ENCODE data around the gene KAT7.
"Not testable (repeated sequence)": the region's sequence is repeated elsewhere in the genome, so short reads cannot be mapped to it uniquely, and the experiment has no call there.

KAT7 gene

DNA sequence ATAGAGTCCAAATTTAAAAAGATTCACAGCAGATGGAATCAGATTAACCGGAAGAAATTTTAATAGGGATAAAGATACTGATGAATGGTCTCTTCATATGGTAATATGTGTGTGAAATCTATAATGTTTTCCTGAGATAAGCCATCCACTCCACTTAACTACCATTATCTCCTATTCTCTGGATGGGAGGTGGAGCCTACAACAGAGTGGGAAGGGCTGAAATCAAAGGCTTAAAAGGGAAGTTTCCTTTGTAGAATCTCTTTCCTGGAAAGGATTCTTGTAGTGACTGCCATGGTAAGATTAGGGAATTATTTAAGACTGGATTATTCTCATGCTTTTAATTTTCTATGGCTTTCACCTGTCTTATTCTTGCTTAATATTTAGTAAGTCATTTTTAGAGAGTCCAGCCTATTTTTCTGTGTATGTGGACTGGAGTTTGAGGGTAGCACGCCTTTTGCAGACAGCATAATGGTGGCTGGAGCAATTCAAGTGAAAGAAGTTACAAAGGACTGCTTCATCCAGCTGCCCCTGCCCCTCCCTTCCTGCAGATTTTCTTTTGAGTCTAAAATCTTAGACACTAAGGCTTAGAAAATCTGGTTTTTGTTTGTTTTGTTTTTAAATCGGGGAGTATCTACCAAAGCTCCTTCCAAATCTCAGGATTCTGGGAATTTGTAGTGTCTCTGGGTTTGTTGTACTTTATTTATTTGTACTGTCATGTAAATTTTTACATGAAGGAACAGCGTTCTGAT, 26.5 kb downstream of the KAT7 start:
- FAIRE-seq = no peak

DNA sequence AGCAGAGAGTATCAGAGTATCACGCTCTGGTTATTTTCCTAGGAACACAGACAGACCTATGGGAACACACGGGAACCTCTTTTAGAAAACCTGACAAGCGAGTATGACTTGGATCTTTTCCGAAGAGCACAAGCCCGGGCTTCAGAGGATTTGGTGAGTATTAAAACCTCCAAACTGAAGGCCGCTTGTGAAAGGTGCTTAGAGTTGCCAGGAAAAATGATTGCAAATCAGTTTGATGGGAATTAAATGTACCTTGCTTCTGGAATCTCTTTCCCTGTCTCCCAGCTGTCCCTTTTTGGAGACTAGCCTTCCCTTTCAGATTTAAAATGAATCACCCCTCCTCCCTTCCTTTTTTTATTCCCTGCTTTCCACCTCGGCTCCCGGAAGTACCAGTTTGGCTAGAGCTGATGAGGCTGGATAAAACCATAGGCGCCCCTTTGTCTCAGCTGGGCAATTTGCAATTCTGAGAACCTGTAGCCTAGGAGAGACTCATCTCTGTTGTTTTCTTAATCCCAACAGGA, 27.3 kb downstream of the KAT7 start:
- FAIRE-seq = no peak

DNA sequence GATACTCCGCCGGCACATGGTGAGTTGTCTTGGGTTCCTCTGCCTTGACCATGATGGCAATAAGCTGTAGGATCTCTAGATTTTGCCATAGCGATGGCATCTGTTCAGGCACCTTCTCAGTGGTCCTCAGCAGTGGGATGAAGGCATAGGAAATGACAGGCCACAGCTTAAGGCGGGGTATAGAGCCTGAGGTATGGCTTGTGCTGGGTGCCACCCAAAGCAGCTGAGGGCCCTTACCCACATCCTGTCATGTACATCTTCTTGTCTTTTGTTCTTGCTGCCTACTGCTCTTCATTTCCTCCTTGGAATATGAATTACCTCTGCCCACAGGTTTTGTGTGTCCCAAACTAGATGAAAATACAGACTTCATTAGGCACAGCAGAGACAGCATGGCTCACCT, 29.5 kb downstream of the KAT7 start:
- FAIRE-seq = no peak

DNA sequence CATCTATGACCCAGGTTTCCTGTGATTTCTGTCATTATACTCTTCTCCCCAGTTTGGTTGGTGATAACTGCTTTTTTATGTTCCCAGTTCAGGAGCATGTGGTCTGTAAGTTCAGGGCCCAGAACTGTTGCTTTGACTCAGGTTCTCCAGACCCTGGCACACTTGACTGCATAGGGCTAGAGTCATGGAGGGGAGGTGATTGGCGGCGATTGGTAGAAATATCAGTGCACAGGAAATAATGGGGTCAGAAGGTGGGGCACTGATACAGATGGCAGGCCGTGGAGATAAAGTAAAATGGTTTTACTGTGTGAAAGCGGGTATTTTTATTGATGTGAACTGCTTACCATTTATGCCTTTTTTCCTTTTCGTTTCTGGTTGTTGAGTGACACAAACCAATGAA, 30.7 kb downstream of the KAT7 start:
- no peak for FAIRE-seq

DNA sequence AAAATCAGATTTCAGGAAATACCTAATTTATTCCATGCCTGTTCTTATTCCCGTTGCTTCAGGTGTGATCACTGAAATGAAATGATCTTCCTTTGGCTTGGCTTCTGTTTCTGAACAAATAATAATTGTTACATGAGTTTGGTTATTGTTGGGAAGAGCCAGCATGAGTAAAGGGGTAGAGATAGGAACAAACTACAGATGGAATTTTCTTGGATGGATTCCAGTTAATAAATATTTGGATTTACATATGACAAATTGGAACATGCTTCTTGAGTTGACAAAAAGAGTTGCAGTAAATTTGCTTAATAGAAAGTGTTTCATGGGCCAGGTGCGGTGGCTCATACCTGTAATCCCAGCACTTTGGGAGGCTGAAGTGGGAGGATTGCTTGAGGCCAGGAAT, 31.2 kb downstream of the KAT7 start:
- FAIRE-seq = no peak

DNA sequence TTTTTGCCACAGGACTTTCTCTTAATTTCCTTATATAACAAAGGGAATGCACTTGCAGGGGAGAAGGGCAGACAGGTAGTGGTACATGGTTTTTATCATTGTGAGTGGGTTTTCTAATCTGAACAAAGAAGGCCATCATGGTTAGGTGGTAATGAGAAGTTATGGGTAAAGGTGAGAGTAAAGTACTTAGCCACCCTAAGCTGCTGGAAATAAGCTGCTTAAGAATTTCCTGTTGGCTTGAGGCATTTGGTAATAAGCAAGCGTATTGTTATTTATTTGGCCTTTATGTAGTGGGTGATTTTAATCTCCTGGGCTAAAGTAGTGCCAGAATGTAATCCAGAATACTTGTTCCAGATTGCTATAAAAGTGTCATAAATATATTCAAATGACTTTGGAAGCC, 32.3 kb downstream of the KAT7 start:
- FAIRE-seq = no peak

DNA sequence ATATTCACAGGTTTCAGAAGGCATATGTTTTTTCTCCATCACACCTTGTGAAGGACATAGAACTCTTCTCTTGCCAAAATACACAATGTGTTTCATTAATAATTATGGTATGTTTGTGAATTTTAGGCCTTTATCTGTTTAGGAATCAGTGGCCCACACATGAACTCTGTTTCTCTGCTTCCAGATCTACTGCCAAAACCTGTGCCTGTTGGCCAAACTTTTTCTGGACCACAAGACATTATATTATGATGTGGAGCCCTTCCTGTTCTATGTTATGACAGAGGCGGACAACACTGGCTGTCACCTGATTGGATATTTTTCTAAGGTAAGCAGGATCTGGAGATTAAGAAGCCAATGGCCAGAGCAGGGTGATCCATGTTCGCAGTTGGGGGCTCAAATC, 33.0 kb downstream of the KAT7 start:
- FAIRE-seq = no peak

GRCh38 chr17:49821916-49822315, 33.4 kb downstream of the KAT7 start:
- no peak for FAIRE-seq

- FAIRE-seq = no peak
Observed at GRCh38 chr17:49822829-49823228, 34.3 kb downstream of the KAT7 start.

DNA sequence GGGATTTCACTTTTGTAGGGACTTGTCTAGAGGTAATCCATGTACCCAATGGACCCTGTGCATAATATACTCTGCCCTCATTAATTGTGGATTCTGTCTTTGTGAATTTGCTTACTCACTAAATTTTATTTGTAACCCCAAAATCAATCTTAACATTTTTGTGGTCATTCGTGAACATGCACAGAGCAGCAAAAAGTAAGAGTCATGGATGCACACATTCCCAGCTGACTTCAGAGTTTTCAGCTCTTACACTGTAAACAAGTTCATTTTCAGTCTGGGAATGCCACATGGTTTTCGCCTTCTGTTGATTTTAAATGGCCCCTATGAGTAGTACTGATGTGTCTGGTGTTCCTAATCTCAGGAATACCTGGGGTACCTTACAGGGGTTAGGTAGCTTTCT, 35.1 kb downstream of the KAT7 start:
- no peak for FAIRE-seq

- no peak for FAIRE-seq
Observed at GRCh38 chr17:49825645-49826044, 37.2 kb downstream of the KAT7 start.

DNA sequence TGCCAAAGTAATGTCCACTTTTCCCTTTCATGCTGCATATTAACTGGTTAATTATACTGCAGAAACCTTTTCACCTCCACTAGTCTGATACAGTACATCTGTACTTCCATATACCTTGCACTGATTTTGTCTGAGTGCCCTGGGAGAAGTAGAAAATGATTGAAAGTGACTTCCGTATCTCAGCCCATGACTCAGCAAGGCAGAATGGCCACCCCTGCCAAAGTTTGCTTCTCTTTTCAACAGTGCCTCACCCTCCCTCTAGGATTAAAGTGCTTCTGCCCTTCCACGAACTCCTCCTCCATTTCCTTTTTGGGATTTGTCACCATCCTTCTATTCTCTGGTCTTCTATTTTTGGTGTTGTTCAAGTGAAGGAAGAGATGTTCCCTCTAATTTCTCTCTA, 39.8 kb downstream of the KAT7 start:
- FAIRE-seq = not testable (repeated sequence)

DNA sequence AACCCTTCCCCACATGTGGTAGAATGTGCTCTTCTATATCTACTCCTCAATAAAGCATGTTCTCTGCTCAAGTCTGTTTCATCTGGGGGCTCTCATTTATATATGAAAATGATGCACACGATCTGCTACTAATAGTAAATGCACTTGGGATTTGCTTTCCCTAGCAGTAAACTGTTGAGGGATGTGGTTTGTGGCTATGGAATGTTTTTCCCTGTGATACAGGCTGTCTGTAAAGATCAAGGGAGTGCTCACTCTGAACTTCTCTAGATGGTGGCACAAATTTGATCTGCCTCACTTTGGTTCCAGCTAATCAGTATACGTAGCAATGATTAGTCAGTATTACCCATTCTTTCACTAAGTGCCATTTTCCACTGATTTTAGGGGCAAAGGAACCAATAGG, 40.5 kb downstream of the KAT7 start:
- FAIRE-seq = no peak

DNA sequence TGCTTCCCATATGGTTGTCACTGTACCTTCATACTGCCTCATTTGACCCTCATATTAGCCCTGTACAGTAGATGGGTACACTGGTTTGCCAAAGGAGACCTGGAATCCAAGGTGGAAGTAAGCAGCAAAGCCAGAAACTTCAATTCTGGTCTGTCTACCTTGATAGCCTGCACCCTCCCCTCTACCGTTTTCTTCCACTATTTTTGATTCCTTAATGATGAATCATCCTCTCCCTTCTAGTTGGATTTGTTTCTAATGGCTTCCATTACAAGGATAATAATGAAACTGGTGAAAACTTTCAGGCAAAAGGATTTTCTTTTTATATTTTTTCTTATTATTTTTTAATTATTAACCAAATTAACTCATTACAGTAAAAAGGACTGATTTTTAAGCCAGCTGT, 42.1 kb downstream of the KAT7 start:
- FAIRE-seq = no peak

- no peak for FAIRE-seq
Observed at GRCh38 chr17:49832840-49833599, 44.5 kb downstream of the KAT7 start.

DNA sequence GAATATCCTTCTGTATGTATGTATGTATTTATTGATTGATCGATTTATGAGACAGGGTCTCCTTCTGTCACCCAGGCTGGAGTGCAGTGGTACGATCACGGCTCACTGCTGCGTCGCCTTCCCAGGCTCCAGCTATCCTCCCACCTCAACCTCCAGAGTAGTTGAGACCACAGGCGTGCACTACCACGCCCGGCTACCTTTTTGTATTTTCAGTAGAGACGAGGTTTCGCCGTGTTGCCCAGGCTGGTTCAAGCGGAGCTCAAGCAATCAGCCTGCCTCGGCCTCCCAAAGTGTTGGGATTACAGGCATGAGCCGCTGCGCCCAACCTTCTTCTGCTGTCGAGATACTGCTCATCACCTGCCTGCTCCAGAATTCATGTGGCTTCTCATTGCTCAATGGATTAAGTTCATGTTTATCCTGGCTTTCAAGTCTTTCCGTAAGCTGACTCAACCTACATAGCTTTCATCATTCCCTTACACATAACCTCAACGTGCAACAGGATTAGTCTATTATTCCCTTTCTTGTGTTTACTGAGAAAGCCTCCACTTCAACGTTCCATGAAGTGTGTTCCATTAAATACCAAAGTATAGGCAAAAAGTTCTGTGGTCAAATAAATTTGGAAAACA, 45.8 kb downstream of the KAT7 start:
- FAIRE-seq = no peak

DNA sequence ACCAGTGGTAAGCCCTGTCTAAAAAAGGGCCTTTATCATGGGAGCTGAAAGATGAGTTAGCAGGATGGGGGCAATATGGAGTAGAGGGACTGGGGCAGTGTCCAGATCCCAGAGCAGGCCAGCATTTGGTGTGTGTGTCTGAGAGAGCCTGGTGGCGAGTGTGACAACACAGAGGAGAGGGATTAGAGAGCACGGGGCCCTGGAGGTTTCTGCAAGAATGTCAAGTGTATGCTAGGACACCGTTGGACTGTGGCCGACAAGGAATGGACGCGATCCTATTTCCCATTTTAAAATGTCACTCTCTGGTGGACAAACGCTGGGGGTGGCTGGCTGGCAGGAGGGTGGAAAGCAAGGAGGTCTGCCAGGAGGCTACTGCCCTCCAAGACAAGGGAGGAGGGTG, 47.0 kb downstream of the KAT7 start:
- FAIRE-seq = no peak

GRCh38 chr17:49836111-49837030, 47.9 kb downstream of the KAT7 start:
- no peak for FAIRE-seq

- no peak for FAIRE-seq
Observed at GRCh38 chr17:49839455-49839854, 51.0 kb downstream of the KAT7 start.

DNA sequence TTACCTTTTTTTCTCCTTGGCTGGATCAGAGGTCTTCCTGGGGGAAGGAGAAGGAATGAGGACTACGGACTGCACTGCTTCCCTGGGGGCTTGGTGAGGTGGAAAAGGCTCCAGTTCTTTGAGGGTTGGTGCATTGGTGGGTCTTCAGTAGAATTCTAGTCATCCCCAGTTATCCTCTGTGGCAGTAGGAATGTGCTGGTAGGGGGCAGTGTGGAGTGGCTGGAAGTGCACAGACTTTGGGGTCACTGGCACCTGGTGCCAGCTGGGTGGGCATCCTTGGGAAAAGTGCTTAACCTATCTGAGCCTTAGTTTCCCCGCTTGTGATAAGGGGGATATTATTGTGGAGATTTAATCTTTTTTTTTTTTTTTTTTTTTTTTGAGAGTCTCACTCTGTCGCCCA, 53.1 kb downstream of the KAT7 start:
- FAIRE-seq = no peak

DNA sequence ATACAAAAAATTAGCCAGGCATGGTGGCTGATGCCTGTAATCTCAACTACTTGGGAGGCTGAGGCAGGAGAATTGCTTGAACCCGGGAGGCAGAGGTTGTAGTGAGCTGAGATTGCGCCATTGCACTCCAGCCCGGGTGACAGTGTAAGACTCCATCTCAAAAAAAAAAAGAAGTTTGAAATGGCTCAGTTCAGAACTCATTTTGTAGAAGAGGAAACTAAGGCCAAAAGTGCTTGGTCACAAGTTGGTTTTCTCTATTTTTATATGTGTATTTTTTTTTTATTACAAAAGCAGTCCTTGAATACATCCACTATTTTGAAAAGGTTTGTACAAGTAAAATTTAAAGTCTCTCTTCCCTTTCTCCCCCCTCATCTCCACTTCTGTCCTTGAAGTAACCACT, 53.9 kb downstream of the KAT7 start:
- no peak for FAIRE-seq

GRCh38 chr17:49842846-49843245, 54.4 kb downstream of the KAT7 start:
- no peak for FAIRE-seq
